CD4-positive, alpha-beta memory T cell (primary cell): ENCODE results near the gene SVOP. TPM values are rescaled to one million over a fixed set of nuclear protein-coding genes. Genes with fewer than 3 reads are reported as not detected.

Experiments
- CTCF ChIA-PET: fragments of 350-600 bp; sonication (Branson Sonifier 250); formaldehyde crosslinking; loops from one replicate; lab custom pipeline; 2021; ENCODE audit warnings: inconsistent platforms; ENCODE audit not compliant: partially characterized antibody; lab: Charles Lee
- POLR2A ChIA-PET: fragments of 350-600 bp; sonication (Branson Sonifier 250); formaldehyde crosslinking; loops from one replicate; lab custom pipeline; 2021; ENCODE audit not compliant: partially characterized antibody; lab: Charles Lee
- DNase-seq, 5 donors: peaks; one replicate each; pipeline versions ENCODE4 v3.0.0 to v3.0.0-alpha.2; 2020 to 2022; ENCODE audit warnings: mixed read lengths in 1 of 5
- H3K27ac ChIP-seq: one replicate; pipeline ENCODE4 v1.7.0; 2013; ENCODE audit warnings: low read depth, low read length
- H3K27me3 ChIP-seq: 2 replicates; pipeline ENCODE4 v1.7.0; 2013; ENCODE audit warnings: mild to moderate bottlenecking, low read length, moderate library complexity; ENCODE audit not compliant: insufficient read depth
- H3K36me3 ChIP-seq: 2 replicates; pipeline ENCODE4 v1.7.0; 2013; ENCODE audit warnings: mild to moderate bottlenecking, low read length, moderate library complexity; ENCODE audit not compliant: insufficient read depth
- H3K4me1 ChIP-seq: 2 replicates; pipeline ENCODE4 v1.7.0; 2013; ENCODE audit warnings: mild to moderate bottlenecking, low read length, moderate library complexity; ENCODE audit not compliant: insufficient read depth
- H3K4me3 ChIP-seq, 2 donors: one replicate each; pipeline ENCODE4 v1.7.0; 2013; ENCODE audit warnings: low read length in 2 of 2, mild to moderate bottlenecking in 1 of 2
- H3K9me3 ChIP-seq, 2 donors: one replicate each; pipeline ENCODE4 v1.7.0; 2013; ENCODE audit warnings: low read length in 2 of 2, control low read depth in 1 of 2; ENCODE audit not compliant: control insufficient read depth in 1 of 2
- H3K27ac Mint-ChIP-seq, 7 donors: one replicate each; pipeline ENCODE4 v1.8.0; 2020 to 2021; ENCODE audit warnings: mixed read lengths in 7 of 7, mild to moderate bottlenecking in 6 of 7, inconsistent platforms in 3 of 7, moderate library complexity in 3 of 7
- H3K27me3 Mint-ChIP-seq, 2 donors: one replicate each; pipeline ENCODE4 v1.8.0; 2020 to 2021; ENCODE audit warnings: mixed read lengths in 2 of 2
- H3K36me3 Mint-ChIP-seq, 2 donors: one replicate each; pipeline ENCODE4 v1.8.0; 2020 to 2021; ENCODE audit warnings: mixed read lengths in 2 of 2, inconsistent platforms in 1 of 2, mild to moderate bottlenecking in 1 of 2
- H3K4me1 Mint-ChIP-seq, 4 donors: one replicate each; pipeline ENCODE4 v1.8.0; 2020 to 2021; ENCODE audit warnings: mixed read lengths in 4 of 4, mild to moderate bottlenecking in 1 of 4
- H3K4me3 Mint-ChIP-seq, 8 donors: one replicate each; pipeline ENCODE4 v1.8.0; 2020 to 2021; ENCODE audit warnings: mixed read lengths in 8 of 8, mild to moderate bottlenecking in 7 of 8, moderate library complexity in 6 of 8, inconsistent platforms in 3 of 8
- H3K9me3 Mint-ChIP-seq, 8 donors: one replicate each; pipeline ENCODE4 v1.8.0; 2020 to 2021; ENCODE audit warnings: mixed read lengths in 8 of 8, mild to moderate bottlenecking in 5 of 8, inconsistent platforms in 3 of 8, moderate library complexity in 1 of 8
- intact Hi-C: fragments of 100-400 bp; cut with micrococcal nuclease; formaldehyde crosslinking; loops from one replicate; pipeline ENCODE4 v1.15.1; 2023
- polyA plus RNA-seq, 2 donors: library from polyadenylated mRNA; unstranded; fragments of 300-500 nt; fragmentation: Illumina TruSeq; gene quantifications; one replicate each; pipeline ENCODE4 v1.2.3, GENCODE V29; 2021
- total RNA-seq, 2 experiments: library from RNA; stranded (reverse); gene quantifications; one replicate each; pipeline ENCODE4 v1.2.3, GENCODE V29; 2021

SVOP gene
- total and polyA plus RNA-seq, 4 experiments from 2014 or later, result not detected

DNA sequence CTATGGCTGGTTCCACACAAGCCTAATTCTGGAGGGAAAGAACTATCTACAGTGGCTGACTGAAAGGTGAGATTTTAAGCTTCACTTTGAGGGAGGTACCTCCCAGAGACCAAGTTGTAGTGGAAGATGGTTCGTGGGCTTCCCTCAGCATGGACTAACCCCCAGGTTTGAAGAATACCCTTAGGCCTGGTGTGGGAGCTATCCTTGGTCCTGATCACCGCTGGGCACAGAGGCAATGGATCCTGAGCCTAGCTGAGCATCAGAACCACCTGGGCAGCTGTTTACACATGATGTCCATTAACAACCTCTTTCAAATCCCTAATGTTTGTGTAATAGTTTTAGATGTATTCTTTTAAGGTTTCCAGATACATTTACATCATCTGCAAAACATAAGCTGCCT lies 130.7 kb downstream of the SVOP start:
- Mint-ChIP-seq H3K9me3 (peaks cover 0 to 3% (median 2%) of the 10 kb centered on the region in 8 donors), H3K36me3 (no peaks in the 10 kb centered on the region), H3K4me1 (peaks cover 0 to 1% (median 0%) of the 10 kb centered on the region in 4 donors), H3K27ac (no peak overlapping the region), H3K4me3 (no peak overlapping the region), H3K27me3 (peaks cover 0 to 2% of the 10 kb centered on the region in 2 donors)
- ChIA-PET POLR2A (no interaction called here), CTCF (interaction anchor here (2.4 kb wide), 1 partner anchor 202 kb away, joined by 7 read pairs; the partner anchor contains the start of gene ALKBH2)
- intact Hi-C loops, result no loop called here
- no peak for DNase-seq
- no peak overlapping the region for H3K4me3 ChIP-seq
- no peaks in the 10 kb centered on the region for H3K4me1 ChIP-seq
- no peaks in the 10 kb centered on the region for H3K27me3 ChIP-seq
- H3K27ac ChIP-seq, result no peak overlapping the region
- H3K9me3 ChIP-seq, result no peaks in the 10 kb centered on the region
- no peaks in the 10 kb centered on the region for H3K36me3 ChIP-seq

- H3K9me3 Mint-ChIP-seq, result peaks cover 0 to 3% (median 2%) of the 10 kb centered on the region in 8 donors
- ChIA-PET POLR2A (no interaction called here), CTCF (interaction anchor here (2.4 kb wide), 1 partner anchor 205 kb away, joined by 7 read pairs; the partner anchor contains the start of gene ALKBH2)
- Histone ChIP-seq H3K36me3 (no peaks in the 10 kb centered on the region), H3K4me1 (no peaks in the 10 kb centered on the region), H3K27me3 (no peaks in the 10 kb centered on the region), H3K27ac (no peak overlapping the region), H3K4me3 (no peak overlapping the region), H3K9me3 (no peaks in the 10 kb centered on the region)
- no peak overlapping the region for H3K4me3 Mint-ChIP-seq
- no peaks in the 10 kb centered on the region for H3K27me3 Mint-ChIP-seq
- no peaks in the 10 kb centered on the region for H3K36me3 Mint-ChIP-seq
- peaks cover 0 to 2% (median under 1%) of the 10 kb centered on the region in 4 donors for H3K4me1 Mint-ChIP-seq
- no peak for DNase-seq
- no peak overlapping the region for H3K27ac Mint-ChIP-seq
- intact Hi-C loops, result no loop called here
Measured at GRCh38 chr12:108888031-108888430, 132.8 kb downstream of the SVOP start.

DNA sequence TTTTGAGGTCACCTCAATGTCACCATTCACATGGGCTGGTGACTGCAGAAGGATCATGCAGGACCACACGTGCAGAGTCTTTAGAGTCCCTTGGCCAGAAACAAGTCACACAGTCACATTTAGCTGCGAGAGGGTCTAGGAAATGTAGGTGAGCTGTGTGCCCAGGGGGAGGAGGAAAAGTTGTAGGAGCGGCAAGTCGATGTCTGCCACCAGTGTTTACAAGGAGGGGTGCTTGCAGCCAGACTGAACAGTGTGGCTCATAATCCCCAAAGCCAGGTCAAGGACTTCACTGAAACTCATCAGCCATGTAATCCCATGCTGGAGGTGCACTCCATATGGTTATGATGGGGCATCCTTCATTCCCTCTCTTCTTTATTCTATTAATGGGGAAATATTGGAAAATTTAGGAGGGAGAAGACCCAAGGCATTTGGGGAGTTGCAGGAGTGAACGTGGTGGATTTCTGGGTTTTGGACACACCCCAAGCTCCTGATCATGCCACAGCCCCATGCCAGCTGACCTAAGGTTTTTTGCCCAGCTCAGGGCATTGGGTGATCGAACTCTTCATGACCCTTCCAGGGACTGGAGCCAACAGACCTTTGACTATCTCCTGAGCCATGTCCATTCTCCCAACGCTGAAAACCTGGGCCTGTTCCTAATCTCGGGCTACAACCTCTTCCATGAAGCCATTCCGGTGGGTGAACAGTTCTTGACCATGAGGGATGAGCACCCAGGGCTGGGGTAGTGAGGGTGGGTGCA lies 133.8 kb downstream of the SVOP start:
- Mint-ChIP-seq H3K4me3 (no peak overlapping the region), H3K4me1 (peaks cover 0 to 2% (median under 1%) of the 10 kb centered on the region in 4 donors), H3K27me3 (no peaks in the 10 kb centered on the region), H3K36me3 (no peaks in the 10 kb centered on the region), H3K27ac (peak overlapping the region in 3 of 7 donors; percentile 25 to 76 (median 61)), H3K9me3 (peaks cover 0 to 4% (median 2%) of the 10 kb centered on the region in 8 donors)
- no peak for DNase-seq
- Histone ChIP-seq H3K9me3 (no peaks in the 10 kb centered on the region), H3K36me3 (no peaks in the 10 kb centered on the region), H3K27me3 (no peaks in the 10 kb centered on the region), H3K4me1 (no peaks in the 10 kb centered on the region), H3K4me3 (no peak overlapping the region), H3K27ac (no peak overlapping the region)
- ChIA-PET CTCF (interaction anchor here (6.9 kb wide), 1 partner anchor 207 kb away, joined by 57 read pairs; the partner anchor contains the start of gene ALKBH2), POLR2A (no interaction called here)
- intact Hi-C loops, result no loop called here

DNA sequence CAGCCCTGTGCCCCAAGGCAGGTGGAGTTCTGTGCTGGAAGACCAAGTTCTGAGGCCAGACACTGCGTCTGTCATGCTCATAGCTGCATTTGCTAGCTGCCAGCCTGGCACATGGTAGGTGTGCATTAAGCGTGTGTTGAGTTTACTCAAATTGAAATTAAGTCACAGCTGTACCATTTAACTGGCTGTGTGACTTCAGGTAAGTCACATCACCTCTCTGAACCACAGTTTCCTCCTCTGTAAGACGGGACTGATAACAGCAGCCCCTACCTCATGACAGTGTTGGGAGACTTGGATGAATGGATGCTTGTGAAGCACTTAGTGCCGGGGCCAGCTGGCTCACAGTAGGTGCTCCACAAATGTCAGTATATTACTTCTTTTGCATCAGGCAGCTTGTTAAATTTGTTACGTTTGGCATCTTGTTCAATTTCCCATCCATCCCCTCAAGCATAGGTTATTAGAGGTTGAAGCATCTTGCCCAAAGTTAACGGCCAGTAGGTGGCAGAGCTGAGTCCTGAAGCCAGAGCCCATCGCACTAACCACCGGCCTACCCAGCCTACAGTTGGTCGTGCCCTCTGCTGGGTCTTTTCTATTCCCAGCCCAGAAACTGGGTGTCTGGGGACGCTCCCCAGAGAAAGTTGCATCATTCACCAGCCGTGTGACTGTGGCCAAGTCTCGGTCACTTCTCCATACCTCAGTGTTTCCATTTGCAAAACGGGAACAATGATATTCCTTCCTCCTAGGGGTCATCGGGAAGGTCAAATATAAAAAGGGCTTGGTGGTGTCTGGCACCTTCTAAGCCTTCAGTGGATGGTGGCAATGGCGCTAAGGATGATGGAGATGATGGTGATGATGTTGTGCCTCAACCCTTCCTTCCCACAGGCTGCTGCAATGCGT lies 136.5 kb downstream of the SVOP start:
- H3K9me3 ChIP-seq, result no peaks in the 10 kb centered on the region
- peaks cover 0 to 2% (median 0%) of the 10 kb centered on the region in 8 donors for H3K9me3 Mint-ChIP-seq
- DNase-seq, result peak; percentile 51 to 58 (median 54)
- H3K27me3 Mint-ChIP-seq, result no peaks in the 10 kb centered on the region
- no peak overlapping the region for H3K4me3 Mint-ChIP-seq
- no peaks in the 10 kb centered on the region for H3K27me3 ChIP-seq
- H3K27ac ChIP-seq, result no peak overlapping the region
- intact Hi-C loops, result loop anchor here (2.0 to 5.0 kb wide), 2 partner anchors 66 to 503 kb away; no protein-coding TSS in a partner anchor
- H3K4me1 Mint-ChIP-seq, result peaks cover 0 to 2% (median under 1%) of the 10 kb centered on the region in 4 donors
- H3K4me1 ChIP-seq, result no peaks in the 10 kb centered on the region
- CTCF ChIA-PET, result interaction anchor here (0.7 to 6.9 kb wide), 17 partner anchors 10 to 505 kb away, joined by 3 to 57 read pairs (median 4); partner anchors contain the start of genes ALKBH2 and USP30
- H3K36me3 Mint-ChIP-seq, result no peaks in the 10 kb centered on the region
- H3K4me3 ChIP-seq, result no peak overlapping the region
- peak overlapping the region in 1 of 7 donors; percentile 60 for H3K27ac Mint-ChIP-seq
- POLR2A ChIA-PET, result interaction anchor here (0.5 to 1.5 kb wide), 2 partner anchors 11 to 25 kb away, joined by 3 to 8 read pairs; no protein-coding TSS in a partner anchor
- no peaks in the 10 kb centered on the region for H3K36me3 ChIP-seq

- CTCF ChIA-PET, result interaction anchor here (6.9 kb wide), 1 partner anchor 213 kb away, joined by 57 read pairs; the partner anchor contains the start of gene ALKBH2
- no peak overlapping the region for H3K4me3 Mint-ChIP-seq
- Histone ChIP-seq H3K36me3 (no peaks in the 10 kb centered on the region), H3K9me3 (no peaks in the 10 kb centered on the region), H3K4me1 (no peaks in the 10 kb centered on the region), H3K27me3 (no peaks in the 10 kb centered on the region), H3K27ac (no peak overlapping the region), H3K4me3 (no peak overlapping the region)
- no peak overlapping the region for H3K27ac Mint-ChIP-seq
- H3K4me1 Mint-ChIP-seq, result peaks cover 0 to 2% (median under 1%) of the 10 kb centered on the region in 4 donors
- no peak for DNase-seq
- H3K27me3 Mint-ChIP-seq, result no peaks in the 10 kb centered on the region
- POLR2A ChIA-PET, result no interaction called here
- H3K36me3 Mint-ChIP-seq, result no peaks in the 10 kb centered on the region
- peaks cover 0 to 2% (median 0%) of the 10 kb centered on the region in 8 donors for H3K9me3 Mint-ChIP-seq
- intact Hi-C loops, result loop anchor here (5.0 kb wide), 1 partner anchor 505 kb away; no protein-coding TSS in a partner anchor
Measured at GRCh38 chr12:108881953-108882352, 138.9 kb downstream of the SVOP start.

DNA sequence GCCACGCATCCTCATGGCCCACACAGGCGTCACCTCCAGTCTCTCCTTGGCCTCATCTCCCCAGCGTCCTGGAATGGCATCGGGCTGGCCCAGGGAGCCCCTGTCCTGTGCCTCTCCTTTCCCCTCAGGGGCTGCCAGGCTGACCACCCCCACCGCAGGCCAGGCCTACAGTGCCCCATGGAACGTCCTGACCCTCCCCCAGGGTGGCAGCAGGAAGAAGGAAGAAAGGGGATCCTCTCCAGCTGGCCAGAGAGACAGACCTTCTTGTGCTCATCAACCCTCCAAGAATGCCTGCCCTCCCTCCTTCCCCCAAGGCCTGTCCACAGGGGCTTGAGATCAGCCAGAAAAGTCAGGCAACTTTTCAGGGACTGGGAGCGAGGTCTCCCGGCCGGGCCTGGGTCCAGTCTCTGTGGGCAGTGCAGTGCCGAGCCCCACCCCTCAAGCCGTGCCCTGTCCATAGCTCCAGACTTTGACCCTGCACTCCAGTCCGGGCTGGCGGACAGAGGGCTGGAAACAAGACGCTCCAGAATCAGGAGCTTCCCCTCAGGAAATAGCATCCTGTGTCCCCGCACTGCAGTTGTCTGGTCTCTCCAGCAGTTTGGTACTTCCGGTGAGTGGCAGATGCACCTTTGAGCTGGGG lies 141.1 kb downstream of the SVOP start, which contains the start of gene DAO:
Gene DAO (plus strand): TSS at position 478 of the 640 bp plus-strand sequence. CDS start 4,915 bp downstream, outside the sequence.
- Mint-ChIP-seq H3K27me3 (no peaks in the 10 kb centered on the region), H3K4me3 (no peak within 1 kb of the TSS), H3K9me3 (peaks cover 0 to 2% (median 0%) of the 10 kb centered on the region in 8 donors), H3K36me3 (no peaks in the 10 kb centered on the region), H3K27ac (no peak within 1 kb of the TSS), H3K4me1 (peaks cover 0 to 4% (median under 1%) of the 10 kb centered on the region in 4 donors)
- H3K4me1 ChIP-seq, result no peaks in the 10 kb centered on the region
- intact Hi-C loops, result loop anchor here (5.0 kb wide), 1 partner anchor 508 kb away; no protein-coding TSS in a partner anchor
- H3K27me3 ChIP-seq, result no peaks in the 10 kb centered on the region
- no peak for DNase-seq
- no peak within 1 kb of the TSS for H3K4me3 ChIP-seq
- H3K27ac ChIP-seq, result no peak within 1 kb of the TSS
- no peaks in the 10 kb centered on the region for H3K9me3 ChIP-seq
- no peaks in the 10 kb centered on the region for H3K36me3 ChIP-seq
- POLR2A ChIA-PET, result no interaction called here
- CTCF ChIA-PET, result no interaction called here
